GM23248 (cell line): Measurements from ENCODE around the gene HEY2.

ENCODE experiments used
- EZH2 ChIP-seq: fragments of 200-600 bp; sonication (generic); IDR thresholded peaks from 2 replicates; pipeline ENCODE4 v1.6.1; 2018; ENCODE audit warnings: antibody characterized with exemption, mild to moderate bottlenecking; ENCODE audit not compliant: insufficient read depth, poor library complexity, severe bottlenecking
- EZH2phosphoT487 ChIP-seq: fragments of 200-600 bp; sonication (generic); IDR thresholded peaks from 2 replicates; pipeline ENCODE4 v1.6.1; 2018; ENCODE audit warnings: antibody characterized with exemption, moderate library complexity, mild to moderate bottlenecking, low read depth; ENCODE audit not compliant: insufficient read depth

DNA sequence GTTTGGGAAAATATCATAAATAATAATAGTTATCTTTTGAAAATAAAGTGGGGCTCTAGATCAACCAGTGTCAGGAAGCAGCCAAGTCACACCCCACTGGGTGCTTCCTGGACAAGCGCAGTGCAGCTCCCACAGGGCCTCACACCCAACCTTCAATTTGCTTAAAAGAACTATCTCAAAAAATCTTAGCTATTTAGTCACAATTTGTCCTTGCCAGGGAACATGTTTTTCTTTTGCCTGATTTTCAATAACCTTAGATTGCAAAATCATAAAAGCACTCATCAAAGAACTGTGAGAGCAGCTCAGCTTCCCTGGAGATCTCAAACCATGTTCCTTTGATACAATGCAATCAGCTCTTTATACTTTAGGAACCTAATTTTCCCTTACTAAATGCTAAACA is 39.7 kb downstream of the HEY2 start:
- TF ChIP-seq EZH2phosphoT487 (no peak), EZH2 (no peak)
